UCSD-AML1 (cell line): ENCODE data around the gene NRXN3.

ENCODE experiments used
- DNase-seq: peaks from one replicate; lab custom pipeline; 2025; ENCODE audit not compliant: unreplicated experiment; lab: John Stamatoyannopoulos, UW

Gene NRXN3

DNA sequence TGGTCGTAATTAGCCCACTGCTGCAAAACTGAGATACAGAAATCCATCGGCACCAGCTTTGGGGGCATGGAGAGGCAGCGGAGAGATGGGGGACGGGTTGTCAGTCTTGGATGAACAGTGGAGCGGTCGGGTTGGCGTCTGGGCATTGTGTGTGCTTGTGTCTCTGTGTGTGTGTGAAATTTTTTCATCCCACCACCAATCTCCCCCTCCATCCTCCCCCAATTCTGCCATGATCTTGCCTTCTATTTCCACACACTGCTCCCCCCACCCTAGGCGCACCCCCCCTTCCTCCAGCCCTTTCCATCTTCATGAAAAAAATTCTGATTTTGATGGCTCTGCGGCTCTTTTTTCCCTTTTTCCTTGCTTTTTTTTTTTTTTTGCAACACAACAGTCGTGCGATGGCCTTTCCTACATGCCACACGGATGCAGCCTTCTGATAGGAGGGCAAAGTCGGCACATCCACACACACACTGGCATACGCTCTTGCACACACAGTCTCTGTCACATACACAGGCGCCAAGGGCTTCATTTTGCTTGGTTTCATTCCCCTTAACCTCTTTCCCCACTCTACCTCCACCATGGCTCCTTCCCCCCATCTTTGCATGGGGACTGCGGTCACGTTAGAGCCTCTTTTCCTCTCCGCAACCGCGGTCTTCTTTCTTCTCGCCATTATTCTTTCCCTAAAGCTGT, 3.3 kb downstream of the NRXN3 start:
- no peak for DNase-seq

- DNase-seq, result no peak
Observed at GRCh38 chr14:78175412-78175811, 5.2 kb downstream of the NRXN3 start.

DNA sequence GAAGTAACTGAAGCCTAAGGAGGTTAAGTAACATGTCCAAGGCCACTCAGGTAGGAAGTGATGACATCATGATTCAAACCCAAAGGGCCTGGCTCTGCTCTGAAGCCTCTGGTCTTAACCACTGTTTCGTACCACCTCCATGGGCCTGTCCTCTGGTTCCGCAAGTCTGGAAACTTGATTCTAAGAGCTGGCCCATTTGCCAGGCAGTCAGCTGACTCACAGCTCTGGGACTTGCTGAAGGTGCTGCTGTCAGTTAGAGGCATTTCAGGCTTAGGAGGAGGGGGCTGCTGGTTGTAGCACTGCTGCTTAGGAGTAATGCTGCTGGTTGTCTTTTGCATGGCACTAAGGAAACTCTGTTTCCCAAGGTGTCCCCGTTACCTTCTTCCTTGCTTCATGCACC, 7.9 kb downstream of the NRXN3 start:
- DNase-seq, result no peak

- DNase-seq, result no peak
Observed at GRCh38 chr14:78178971-78179370, 8.8 kb downstream of the NRXN3 start.

- no peak for DNase-seq
Observed at GRCh38 chr14:78181270-78181669, 11.1 kb downstream of the NRXN3 start.

DNA sequence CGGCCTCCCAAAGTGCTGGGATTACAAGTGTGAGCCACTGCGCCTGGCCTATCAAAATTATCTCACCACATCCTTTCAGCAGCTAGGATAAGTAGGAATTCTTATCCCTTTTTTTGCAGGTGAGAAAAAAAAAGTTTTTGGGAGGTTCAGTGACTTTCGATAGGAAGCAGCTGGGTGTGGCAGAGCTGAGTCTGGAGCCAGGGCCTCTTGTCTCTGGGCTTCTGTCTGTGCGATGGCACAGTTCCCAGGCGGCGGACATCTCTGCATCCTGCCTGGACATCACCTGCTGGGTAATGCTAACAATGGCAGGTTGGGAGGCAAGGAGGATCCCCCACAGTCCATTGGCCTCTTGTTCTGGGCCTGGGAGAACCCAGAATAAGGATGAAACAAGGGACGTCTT, 12.5 kb downstream of the NRXN3 start:
- no peak for DNase-seq

DNA sequence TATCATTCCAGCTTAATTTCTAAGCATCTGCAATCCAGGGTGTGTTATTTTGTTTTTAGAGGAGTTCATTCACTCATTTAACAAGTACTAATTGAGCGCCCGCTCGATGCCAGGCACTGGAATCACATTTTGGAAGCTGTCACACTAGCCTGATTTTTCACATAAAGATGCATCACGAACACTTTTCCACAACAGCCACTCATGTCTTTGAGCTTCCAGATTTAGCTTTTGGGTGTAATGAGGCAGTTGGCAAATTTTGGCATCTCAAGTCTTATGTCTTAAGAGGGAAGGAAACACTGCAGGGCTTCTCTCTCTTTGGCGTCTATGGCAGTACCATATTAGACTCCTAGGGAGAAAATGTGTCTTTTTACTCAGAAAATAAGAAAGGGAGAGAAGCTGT, 14.0 kb downstream of the NRXN3 start:
- DNase-seq, result no peak

- no peak for DNase-seq
Observed at GRCh38 chr14:78186277-78186676, 16.1 kb downstream of the NRXN3 start.

- DNase-seq, result no peak
Observed at GRCh38 chr14:78188882-78189281, 18.7 kb downstream of the NRXN3 start.

DNA sequence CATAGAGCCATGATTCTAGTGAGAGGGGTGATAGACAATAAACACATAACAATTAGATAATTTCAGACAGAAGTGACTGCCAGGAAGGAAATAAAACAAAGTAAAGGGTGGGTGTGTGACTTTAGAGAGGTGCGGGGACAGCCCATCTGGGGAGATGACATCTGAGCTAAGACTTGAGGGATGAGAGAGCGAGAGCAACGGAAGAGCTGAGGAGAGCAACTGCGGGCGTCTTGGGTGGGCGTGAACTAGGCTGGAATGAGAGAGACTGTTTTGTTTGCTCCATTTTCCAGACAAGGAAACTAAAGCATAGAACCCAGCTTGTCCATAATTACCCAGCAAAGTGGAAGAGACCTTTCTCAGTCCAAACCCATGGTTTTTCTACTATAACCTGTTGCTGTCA, 25.3 kb downstream of the NRXN3 start:
- DNase-seq, result no peak

- DNase-seq, result no peak
Observed at GRCh38 chr14:78196323-78196722, 26.1 kb downstream of the NRXN3 start.

GRCh38 chr14:78197051-78197450, 26.9 kb downstream of the NRXN3 start:
- no peak for DNase-seq

- DNase-seq, result no peak
Observed at GRCh38 chr14:78202163-78202562, 32.0 kb downstream of the NRXN3 start.

DNA sequence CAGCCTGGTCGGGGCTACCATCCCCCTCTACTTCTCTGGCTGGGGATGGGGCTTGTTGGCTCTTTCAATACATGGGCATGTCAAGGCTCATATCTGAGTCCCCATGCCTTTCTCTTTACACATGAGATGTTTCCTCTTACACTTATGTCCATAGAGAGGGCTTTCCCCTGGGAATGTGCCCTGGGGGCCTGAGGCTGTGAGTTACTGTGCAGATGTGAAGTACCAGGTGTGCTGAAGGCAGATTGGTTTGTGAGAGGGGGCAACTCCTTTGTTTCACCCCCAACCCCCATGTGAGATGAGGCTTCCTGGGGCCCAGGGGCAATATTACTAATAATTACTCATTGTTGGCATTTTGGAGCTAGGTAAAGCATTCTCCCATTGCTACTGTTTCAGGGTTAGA, 32.8 kb downstream of the NRXN3 start:
- DNase-seq, result no peak

- no peak for DNase-seq
Observed at GRCh38 chr14:78207414-78207813, 37.2 kb downstream of the NRXN3 start.

GRCh38 chr14:78220273-78220672, 50.1 kb downstream of the NRXN3 start:
- DNase-seq, result no peak

GRCh38 chr14:78222746-78223145, 52.6 kb downstream of the NRXN3 start:
- DNase-seq, result no peak

DNA sequence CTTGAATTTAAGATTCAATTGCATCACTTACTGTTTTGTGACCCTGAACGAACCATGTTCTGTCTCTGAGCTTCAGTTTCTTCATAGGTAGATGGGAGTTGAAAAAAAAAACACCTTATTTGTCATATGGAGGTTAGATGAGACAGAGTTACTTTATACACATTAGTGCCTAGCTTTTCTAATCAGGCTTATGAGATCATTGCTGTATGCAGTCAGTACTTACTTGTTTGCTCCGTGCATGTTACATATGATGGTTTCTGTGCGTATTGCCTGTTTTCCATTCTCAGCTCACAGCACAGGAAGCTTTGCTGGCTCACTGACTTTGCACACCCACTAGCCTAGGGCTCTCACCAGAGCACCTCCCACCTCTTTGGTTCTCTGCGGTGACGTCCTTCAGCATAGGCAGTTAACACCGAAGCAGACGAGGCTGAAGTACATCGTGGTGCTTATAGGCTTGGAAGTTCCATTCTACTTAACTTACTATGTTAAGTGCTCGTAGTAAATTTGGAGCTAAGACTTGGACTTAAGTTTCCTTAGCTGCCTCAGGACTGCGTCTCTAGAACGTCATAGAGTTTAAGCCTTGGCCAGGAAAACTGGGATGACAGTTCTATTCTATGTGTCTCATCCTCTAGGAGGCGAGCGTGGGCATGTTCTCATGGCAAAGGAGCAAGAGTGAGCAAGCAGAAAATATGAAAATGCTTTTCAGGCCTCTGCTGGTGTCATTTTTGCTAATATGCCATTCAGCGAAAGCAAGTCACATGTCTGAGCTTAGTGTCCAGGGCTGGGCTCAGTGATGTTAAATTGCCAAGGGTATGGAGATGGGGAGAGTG, 57.3 kb downstream of the NRXN3 start:
- no peak for DNase-seq

DNA sequence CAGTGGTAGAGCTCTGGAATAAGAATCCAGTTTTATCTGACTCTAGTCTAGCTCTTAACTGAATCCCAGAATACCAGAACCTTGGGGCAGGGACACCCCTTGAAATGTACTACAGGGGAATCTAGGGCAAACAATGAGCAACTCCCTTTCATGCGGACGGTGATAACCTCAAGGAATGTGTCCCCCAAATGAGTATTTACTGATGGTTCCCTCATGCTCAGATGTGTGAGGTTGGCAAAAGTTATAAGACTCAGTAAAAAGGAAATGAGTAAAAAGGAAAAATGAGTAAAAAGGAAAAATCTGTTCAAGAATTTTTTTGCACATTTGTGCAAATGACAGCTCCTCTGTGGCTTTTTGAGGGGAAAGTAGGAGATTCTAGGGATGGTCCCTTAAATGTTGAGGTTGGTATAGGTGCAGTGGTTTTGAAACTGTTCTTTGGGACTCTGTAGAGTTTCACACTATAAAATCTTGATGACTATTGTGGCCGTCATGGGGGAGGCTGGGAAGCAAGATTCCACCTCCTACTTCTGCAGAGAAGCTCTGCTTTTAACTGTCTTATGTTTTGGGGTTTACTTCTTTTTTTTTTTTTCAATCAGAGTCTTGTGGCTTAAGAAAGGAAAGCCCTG, 58.6 kb downstream of the NRXN3 start:
- no peak for DNase-seq

DNA sequence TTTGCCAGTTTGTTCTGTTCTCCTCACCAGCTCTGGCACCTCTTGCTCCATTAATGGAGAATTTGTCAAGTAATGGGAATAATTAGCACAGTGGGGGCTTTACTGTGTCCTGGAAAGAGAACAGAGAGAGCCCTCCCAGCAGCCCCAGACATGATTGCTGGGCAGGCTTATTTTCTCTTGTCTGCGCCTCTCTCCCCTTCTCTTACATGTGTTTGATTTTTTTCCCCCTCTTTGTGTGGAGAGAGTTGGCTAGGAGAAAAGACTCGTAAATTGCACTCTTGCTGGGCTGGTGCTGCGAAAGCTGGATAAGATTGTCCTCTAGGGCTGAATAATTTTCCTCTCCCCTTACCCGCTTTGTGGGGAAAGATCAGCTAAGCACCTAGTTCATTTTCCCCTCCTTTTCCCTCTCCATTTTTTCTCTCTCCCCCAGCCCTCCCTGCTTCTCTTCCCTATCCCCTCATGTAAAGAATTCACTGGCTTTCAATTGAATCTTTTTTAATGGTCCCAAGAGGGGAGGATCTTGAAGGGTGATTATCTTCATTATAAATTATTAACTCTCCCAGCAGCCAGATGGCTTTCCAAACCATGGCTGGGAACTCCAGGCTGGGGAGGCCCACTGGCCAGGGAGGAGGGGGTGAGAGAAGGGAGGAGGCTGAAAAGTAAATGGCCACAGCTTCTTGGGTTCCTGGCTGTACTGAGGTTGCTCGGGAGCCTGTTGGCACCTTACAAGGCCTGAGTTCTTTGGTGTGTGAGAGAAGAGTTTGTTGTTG, 62.2 kb downstream of the NRXN3 start:
- no peak for DNase-seq

DNA sequence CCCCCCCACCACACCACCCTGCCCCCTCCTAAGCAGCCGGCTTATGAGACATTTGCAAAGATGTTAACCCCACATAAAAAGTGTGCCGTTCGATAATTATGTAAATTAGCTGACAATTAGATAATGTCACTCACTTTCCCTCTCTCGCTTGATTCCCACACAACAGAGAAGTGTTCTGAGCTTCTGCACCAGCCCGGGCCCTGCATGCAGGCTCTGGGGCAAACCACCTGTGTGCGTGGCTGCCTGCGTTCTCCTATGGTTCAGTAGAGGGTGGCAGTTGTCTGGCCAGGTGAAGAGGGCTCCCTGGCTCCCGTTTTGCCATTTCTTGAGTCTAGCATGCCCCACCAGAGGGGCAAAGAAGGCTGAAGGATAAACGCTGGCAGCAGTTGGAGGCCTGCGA, 68.0 kb downstream of the NRXN3 start:
- DNase-seq, result no peak
